Measurements from ENCODE around the gene METTL16. TPM values are rescaled to one million over a fixed set of nuclear protein-coding genes. Genes with fewer than 3 reads are reported as not detected.

METTL16 gene
- total and polyA plus RNA-seq, 9 of the 15 experiments (the other 6 are each of a cell fraction or from before 2014, with no cell fraction given), result 12.1 to 30.5 (median 19.8) TPM

DNA sequence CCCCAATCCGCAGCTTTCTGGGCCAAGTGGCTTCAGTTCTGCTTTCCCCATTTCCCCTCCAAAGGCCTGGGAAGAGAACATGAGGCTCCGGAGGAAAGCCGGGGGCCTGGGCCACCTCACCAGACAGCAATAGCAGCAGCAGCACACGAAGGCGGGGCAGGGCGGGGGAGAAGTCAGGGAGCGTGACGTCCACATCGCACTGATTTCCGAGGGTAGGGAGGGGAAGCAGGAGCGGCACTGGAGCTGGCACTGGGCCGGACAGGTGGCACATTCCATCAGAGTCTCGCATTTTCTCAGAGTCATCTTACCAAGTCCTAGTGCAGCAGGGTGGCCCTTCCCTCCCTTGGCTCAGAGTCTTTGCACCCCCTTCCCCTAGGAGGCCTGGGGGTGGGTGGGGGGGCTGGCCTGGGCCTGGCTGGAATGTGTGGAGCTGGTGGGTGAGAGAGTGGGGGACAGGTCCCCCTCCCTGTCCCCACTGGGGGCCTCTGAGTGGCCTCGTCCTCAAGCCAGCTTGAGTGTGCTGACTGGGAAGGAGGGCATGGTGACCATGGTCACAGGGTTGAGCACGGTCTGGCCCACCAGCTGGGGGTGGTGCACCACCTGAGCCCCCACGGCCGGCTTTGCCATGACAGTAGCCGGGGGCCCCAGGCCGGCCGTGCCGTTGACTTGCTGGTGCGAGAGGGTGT lies 125.1 kb downstream of the METTL16 start:
- in situ Hi-C loops (cut with MboI) (no loop called here), intact Hi-C loops (cut with micrococcal nuclease) (no loop called here)
- Histone ChIP-seq H2AFZ (ENCODE audit: low read depth, low read length) (no peak overlapping the region), H4K20me1 (replicated peaks; ENCODE audit: control insufficient read depth, insufficient read depth, low read length) (no peaks in the 10 kb centered on the region), H3K4me3 (no peak overlapping the region), H3K9me3 (replicated peaks; ENCODE audit: control insufficient read depth, insufficient read depth, low read depth, low read length) (no peaks in the 10 kb centered on the region), H3K36me3 (ENCODE audit: control insufficient read depth, insufficient read depth, low read length) (peaks cover 19% of the 10 kb centered on the region; the same call in 2 of the 3 replicates), H3K4me1 (replicated peaks in 1 of 2; ENCODE audit: control insufficient read depth in 2 of 2, insufficient read depth in 2 of 2, low read length in 2 of 2) (peaks cover 24 to 49% of the 10 kb centered on the region in 2 experiments), H3K27ac (ENCODE audit: extremely low read depth, low read depth, low read length) (no peak overlapping the region), H3K27me3 (ENCODE audit: control insufficient read depth in 2 of 2, insufficient read depth in 2 of 2, low read length in 2 of 2) (no peaks in the 10 kb centered on the region), H3K9me1 (ENCODE audit: control insufficient read depth, insufficient read depth, low read length) (no peaks in the 10 kb centered on the region), H3K9ac (ENCODE audit: insufficient read depth in 1 of 2, low read depth in 2 of 2, low read length in 2 of 2) (peak overlapping the region in 1 of 2 experiments; percentile 35; a peak in 1 of 4 replicates), H3K79me2 (ENCODE audit: control insufficient read depth, insufficient read depth, low read length) (peaks cover 15% of the 10 kb centered on the region), H3K4me2 (ENCODE audit: insufficient read depth, low read length) (no peak overlapping the region)
- DNase-seq (ENCODE audit: extremely low read depth in 1 of 4, low spot score in 3 of 4) (no peak), FAIRE-seq (no peak), ATAC-seq (no peak)
- ChIA-PET CTCF (ENCODE audit: low intra/inter-chr PET ratio) (interaction anchor here (1.4 kb wide), 1 partner anchor 29 kb away, joined by 4 read pairs; no protein-coding TSS in a partner anchor), POLR2A (interaction anchor here (0.5 to 0.6 kb wide), 2 partner anchors 380 to 544 kb away, joined by 3 read pairs; no protein-coding TSS in a partner anchor)
- BruUV-seq (replicated peaks), result no TSS peak
- 59% methylated on average over 5 of the region's 22 CpGs for WGBS (ENCODE audit: insufficient coverage, low coverage, missing lambda C conversion rate)
- TF ChIP-seq DNMT1 (IDR thresholded peaks at IDR 0.05) (no peak), EP400 (IDR thresholded peaks at IDR 0.05) (no peak), EZH2 (IDR thresholded peaks at IDR 0.05; ENCODE audit: borderline replicate concordance, low read depth, low read length) (no peak), ZNF24 (IDR thresholded peaks at IDR 0.05) (no peak), XRCC3 (IDR thresholded peaks at IDR 0.05) (no peak), ZNF311 (CRISPR knock-in tag; IDR thresholded peaks at IDR 0.05) (no peak), EHMT2 (IDR thresholded peaks at IDR 0.05) (no peak)
- TF ChIP-seq, protein P1, sequence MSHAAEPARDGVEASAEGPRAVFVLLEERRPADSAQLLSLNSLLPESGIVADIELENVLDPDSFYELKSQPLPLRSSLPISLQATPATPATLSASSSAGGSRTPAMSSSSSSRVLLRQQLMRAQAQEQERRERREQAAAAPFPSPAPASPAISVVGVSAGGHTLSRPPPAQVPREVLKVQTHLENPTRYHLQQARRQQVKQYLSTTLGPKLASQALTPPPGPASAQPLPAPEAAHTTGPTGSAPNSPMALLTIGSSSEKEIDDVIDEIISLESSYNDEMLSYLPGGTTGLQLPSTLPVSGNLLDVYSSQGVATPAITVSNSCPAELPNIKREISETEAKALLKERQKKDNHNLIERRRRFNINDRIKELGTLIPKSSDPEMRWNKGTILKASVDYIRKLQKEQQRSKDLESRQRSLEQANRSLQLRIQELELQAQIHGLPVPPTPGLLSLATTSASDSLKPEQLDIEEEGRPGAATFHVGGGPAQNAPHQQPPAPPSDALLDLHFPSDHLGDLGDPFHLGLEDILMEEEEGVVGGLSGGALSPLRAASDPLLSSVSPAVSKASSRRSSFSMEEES (CRISPR knock-in tag; IDR thresholded peaks at IDR 0.05), result no peak

Measured in K562 (cell line).